Measurements from ENCODE around the gene TRIO.
A peak's percentile ranks its signal among the peaks of the same experiment; 100 is the strongest.

Gene TRIO

GRCh38 chr5:14143841-14144585, 871 bp downstream of the TRIO start:
- Histone ChIP-seq H3K4me3 (ENCODE audit: low read depth in 1 of 2, low read length in 1 of 2) (peak overlapping the region; percentile 59 to 75), H3K27me3 (peaks cover 66% of the 10 kb centered on the region), H3K27ac (peak overlapping the region; percentile 20), H3K36me3 (no peaks in the 10 kb centered on the region), H3K4me1 (ENCODE audit: control insufficient read depth in 1 of 2, insufficient read depth in 1 of 2, low read depth in 1 of 2, low read length in 1 of 2) (peaks cover 18 to 21% of the 10 kb centered on the region in 2 experiments), H3K9me3 (no peaks in the 10 kb centered on the region)
- no peak for TF ChIP-seq CTCF (IDR thresholded peaks at IDR 0.05)

DNA sequence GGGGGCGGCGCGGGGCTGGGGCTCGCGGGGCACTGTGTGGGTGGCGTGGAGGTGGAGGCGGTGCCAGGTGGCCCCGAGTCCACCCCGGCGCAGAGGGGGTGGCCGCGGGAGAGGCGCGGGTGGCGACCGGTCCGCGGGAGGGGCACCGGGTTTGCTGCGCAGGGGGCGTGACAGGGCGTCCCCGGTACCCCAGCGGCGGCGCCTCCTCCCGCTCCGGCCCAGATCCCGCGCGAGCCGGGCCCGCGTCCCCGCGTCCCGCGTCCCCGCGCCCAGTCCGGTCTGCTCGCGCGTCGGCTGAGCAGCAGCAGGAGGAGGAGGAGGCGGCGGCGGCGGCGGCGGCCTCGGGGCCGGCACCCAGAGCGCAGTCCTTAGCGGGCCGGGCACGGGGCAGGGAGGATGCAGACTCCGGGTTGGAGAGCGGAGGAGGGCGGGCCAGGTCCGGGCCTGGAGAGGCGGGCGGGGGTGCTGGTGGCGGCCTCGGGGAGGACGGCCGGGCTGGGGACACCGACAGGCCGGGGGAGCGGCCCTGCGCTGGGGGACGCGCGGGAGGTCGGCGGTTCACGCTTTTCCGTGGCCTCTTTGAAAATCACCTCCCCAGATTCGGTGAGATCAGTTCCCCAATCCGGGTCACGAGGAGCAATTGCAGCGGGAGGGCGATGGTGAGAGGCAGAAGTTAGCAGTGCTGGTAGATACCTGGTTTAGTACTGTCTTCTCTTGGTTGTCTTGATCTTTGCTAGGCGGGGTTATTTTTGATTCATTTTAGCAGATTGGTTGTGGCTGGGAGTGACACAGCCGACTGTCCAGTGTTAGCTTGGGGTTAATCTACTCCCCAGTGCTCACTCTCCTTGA, 1.7 kb downstream of the TRIO start:
- peaks cover 58% of the 10 kb centered on the region for H3K27me3 ChIP-seq
- TF ChIP-seq CTCF (IDR thresholded peaks at IDR 0.05): no peak
- no peaks in the 10 kb centered on the region for H3K36me3 ChIP-seq
- H3K4me1 ChIP-seq (ENCODE audit: control insufficient read depth in 1 of 2, insufficient read depth in 1 of 2, low read depth in 1 of 2, low read length in 1 of 2): peaks cover 18 to 21% of the 10 kb centered on the region in 2 experiments
- no peak overlapping the region for H3K27ac ChIP-seq
- peak overlapping the region; percentile 59 to 75 for H3K4me3 ChIP-seq (ENCODE audit: low read depth in 1 of 2, low read length in 1 of 2)
- no peaks in the 10 kb centered on the region for H3K9me3 ChIP-seq

DNA sequence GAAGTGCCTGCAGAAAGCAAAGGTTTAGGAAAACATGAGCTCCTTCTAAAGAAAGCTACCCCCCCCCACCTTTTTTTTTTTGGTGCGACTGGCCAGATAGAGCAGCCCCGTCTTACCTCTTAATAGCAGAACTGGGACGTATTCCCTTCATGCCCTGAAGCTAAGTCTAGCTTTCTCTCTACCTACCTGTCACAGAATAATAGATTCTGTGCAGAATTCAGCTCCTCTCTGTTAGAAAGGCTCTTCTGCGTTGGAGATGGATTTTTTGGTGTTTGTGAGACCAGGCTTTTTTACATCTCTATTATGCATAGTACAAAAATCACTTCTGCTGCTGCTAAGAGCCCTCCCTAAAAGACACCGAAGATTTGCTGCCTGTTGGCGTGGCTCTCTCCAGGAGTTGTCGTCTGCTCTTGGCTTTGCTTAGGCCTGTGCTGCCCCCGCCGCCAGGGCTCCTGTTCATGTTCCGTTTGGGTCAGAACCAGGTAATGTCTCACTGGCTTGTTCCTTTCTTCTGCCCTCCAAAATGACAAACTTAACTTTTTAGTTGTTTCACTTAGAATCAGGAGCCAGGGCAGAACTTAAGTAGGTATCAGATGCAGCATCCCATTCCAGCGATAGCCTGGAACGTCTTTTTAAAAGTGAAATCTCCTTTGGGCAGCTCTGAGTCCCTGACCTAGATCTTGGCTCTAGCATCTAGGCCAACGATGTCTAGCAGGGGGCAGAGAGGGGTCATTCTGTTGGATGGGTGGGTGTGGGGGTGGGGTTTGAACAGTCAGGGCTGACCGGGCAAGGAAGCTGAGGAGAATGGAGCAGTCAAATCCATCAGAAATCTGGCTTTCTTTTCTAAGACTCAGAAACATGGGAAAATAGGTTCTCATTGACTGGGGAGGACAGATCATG, 2.5 kb downstream of the TRIO start:
- H3K9me3 ChIP-seq: no peaks in the 10 kb centered on the region
- TF ChIP-seq CTCF (IDR thresholded peaks at IDR 0.05): no peak
- H3K4me1 ChIP-seq (ENCODE audit: control insufficient read depth in 1 of 2, insufficient read depth in 1 of 2, low read depth in 1 of 2, low read length in 1 of 2): peaks cover 18 to 21% of the 10 kb centered on the region in 2 experiments
- H3K27ac ChIP-seq: no peak overlapping the region
- no peaks in the 10 kb centered on the region for H3K36me3 ChIP-seq
- H3K27me3 ChIP-seq: peaks cover 52% of the 10 kb centered on the region
- H3K4me3 ChIP-seq (ENCODE audit: low read depth in 1 of 2, low read length in 1 of 2): peak overlapping the region in 1 of 2 experiments; percentile 75

- Histone ChIP-seq H3K4me3 (ENCODE audit: low read depth in 1 of 2, low read length in 1 of 2) (no peak overlapping the region), H3K36me3 (no peaks in the 10 kb centered on the region), H3K27me3 (peaks cover 44% of the 10 kb centered on the region), H3K4me1 (ENCODE audit: control insufficient read depth in 1 of 2, insufficient read depth in 1 of 2, low read depth in 1 of 2, low read length in 1 of 2) (peaks cover 18 to 21% of the 10 kb centered on the region in 2 experiments), H3K27ac (no peak overlapping the region), H3K9me3 (no peaks in the 10 kb centered on the region)
- no peak for TF ChIP-seq CTCF (IDR thresholded peaks at IDR 0.05)
These were observed 3.6 kb downstream of the TRIO start for GRCh38 chr5:14146725-14147124.

GRCh38 chr5:14147210-14147609, 4.1 kb downstream of the TRIO start:
- no peaks in the 10 kb centered on the region for H3K36me3 ChIP-seq
- H3K27ac ChIP-seq: no peak overlapping the region
- TF ChIP-seq CTCF (IDR thresholded peaks at IDR 0.05): no peak
- H3K4me1 ChIP-seq (ENCODE audit: control insufficient read depth in 1 of 2, insufficient read depth in 1 of 2, low read depth in 1 of 2, low read length in 1 of 2): peaks cover 17 to 19% of the 10 kb centered on the region in 2 experiments
- H3K4me3 ChIP-seq (ENCODE audit: low read depth in 1 of 2, low read length in 1 of 2): no peak overlapping the region
- H3K27me3 ChIP-seq: peaks cover 39% of the 10 kb centered on the region
- H3K9me3 ChIP-seq: no peaks in the 10 kb centered on the region

Data from neutrophil (primary cell).